SK-N-SH treated with all-trans-retinoic acid at 6 μM for 48 hours (cell line): ENCODE results near the gene KCNK5.

Experiments
- ATAC-seq: fragments of 200-7000 bp; cut with Tn5 transposase; 3 replicates; pipeline ENCODE4 v1.9.1; 2020; ENCODE audit warnings: mild to moderate bottlenecking, moderate library complexity
- ARNTL ChIP-seq: fragments of 450-650 bp; formaldehyde crosslinking; IDR thresholded peaks from 2 replicates; pipeline ENCODE4 v1.5.0; 2020; ENCODE audit warnings: low read depth, mild to moderate bottlenecking, moderate library complexity, borderline replicate concordance
- ESRRG ChIP-seq: fragments of 250-450 bp; sonication (Bioruptor Pico); IDR thresholded peaks from 2 replicates; pipeline ENCODE4 v1.6.1; 2021; ENCODE audit warnings: mild to moderate bottlenecking
- GLIS3 ChIP-seq: fragments of 250-450 bp; sonication (Bioruptor Pico); IDR thresholded peaks from 2 replicates; pipeline ENCODE4 v1.5.0; 2020; ENCODE audit warnings: mild to moderate bottlenecking, moderate library complexity
- OSR1 ChIP-seq: fragments of 250-450 bp; sonication (Bioruptor Pico); IDR thresholded peaks from 2 replicates; pipeline ENCODE4 v1.8.0; 2022; ENCODE audit warnings: moderate library complexity, mild to moderate bottlenecking, inconsistent platforms
- RARB ChIP-seq: fragments of 250-450 bp; sonication (Bioruptor Pico); IDR thresholded peaks from 2 replicates; pipeline ENCODE4 v1.8.0; 2021; ENCODE audit warnings: mild to moderate bottlenecking, moderate library complexity
- TCF4 ChIP-seq: fragments of 250-450 bp; sonication (Bioruptor Pico); IDR thresholded peaks from 2 replicates; pipeline ENCODE4 v1.8.0; 2021; ENCODE audit warnings: mild to moderate bottlenecking, moderate library complexity, borderline replicate concordance
- TOX ChIP-seq: fragments of 250-450 bp; sonication (Bioruptor Pico); IDR thresholded peaks from 2 replicates; pipeline ENCODE4 v1.8.0; 2021; ENCODE audit warnings: mild to moderate bottlenecking, moderate library complexity, borderline replicate concordance
- ZNF8 ChIP-seq: fragments of 450-650 bp; formaldehyde crosslinking; IDR thresholded peaks from 2 replicates; pipeline ENCODE4 v1.5.0; 2020; ENCODE audit warnings: mild to moderate bottlenecking, moderate library complexity
- TF ChIP-seq, protein P1 (sequence below): fragments of 250-450 bp; sonication (Bioruptor Pico); IDR thresholded peaks from 2 replicates; pipeline ENCODE4 v1.8.0; 2020; ENCODE audit warnings: mild to moderate bottlenecking, moderate library complexity, borderline replicate concordance
- TF ChIP-seq, protein P2 (sequence below): fragments of 250-450 bp; sonication (Bioruptor Pico); IDR thresholded peaks from 2 replicates; pipeline ENCODE4 v1.5.0; 2020; ENCODE audit warnings: mild to moderate bottlenecking, moderate library complexity
- TF ChIP-seq, protein P3 (sequence below): fragments of 250-450 bp; sonication (Bioruptor Pico); IDR thresholded peaks from 2 replicates; pipeline ENCODE4 v1.5.1; 2020; ENCODE audit warnings: low read depth, mild to moderate bottlenecking, moderate library complexity

KCNK5 gene

DNA sequence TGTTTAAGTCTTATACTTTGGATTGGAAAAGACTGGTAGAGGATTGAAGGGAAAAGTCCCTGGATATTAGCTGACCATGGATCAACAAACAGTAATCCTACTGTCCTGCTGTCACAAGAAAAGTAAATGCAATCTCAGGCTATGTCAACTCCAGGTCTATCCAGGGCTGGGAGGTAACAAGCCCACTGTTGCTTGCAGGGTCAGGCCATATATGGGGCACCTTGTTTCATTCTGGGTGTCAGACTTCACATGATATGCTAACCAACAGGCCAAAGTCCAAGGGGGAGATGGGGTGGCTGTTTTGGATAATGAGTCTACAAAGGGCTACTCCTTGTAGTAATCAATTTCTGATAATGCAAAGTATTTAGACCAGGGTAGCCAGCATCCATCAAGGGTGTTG is 30.7 kb downstream of the KCNK5 start:
- no peak for ATAC-seq
- TF ChIP-seq, protein P1, sequence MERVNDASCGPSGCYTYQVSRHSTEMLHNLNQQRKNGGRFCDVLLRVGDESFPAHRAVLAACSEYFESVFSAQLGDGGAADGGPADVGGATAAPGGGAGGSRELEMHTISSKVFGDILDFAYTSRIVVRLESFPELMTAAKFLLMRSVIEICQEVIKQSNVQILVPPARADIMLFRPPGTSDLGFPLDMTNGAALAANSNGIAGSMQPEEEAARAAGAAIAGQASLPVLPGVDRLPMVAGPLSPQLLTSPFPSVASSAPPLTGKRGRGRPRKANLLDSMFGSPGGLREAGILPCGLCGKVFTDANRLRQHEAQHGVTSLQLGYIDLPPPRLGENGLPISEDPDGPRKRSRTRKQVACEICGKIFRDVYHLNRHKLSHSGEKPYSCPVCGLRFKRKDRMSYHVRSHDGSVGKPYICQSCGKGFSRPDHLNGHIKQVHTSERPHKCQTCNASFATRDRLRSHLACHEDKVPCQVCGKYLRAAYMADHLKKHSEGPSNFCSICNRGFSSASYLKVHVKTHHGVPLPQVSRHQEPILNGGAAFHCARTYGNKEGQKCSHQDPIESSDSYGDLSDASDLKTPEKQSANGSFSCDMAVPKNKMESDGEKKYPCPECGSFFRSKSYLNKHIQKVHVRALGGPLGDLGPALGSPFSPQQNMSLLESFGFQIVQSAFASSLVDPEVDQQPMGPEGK, result no peak

DNA sequence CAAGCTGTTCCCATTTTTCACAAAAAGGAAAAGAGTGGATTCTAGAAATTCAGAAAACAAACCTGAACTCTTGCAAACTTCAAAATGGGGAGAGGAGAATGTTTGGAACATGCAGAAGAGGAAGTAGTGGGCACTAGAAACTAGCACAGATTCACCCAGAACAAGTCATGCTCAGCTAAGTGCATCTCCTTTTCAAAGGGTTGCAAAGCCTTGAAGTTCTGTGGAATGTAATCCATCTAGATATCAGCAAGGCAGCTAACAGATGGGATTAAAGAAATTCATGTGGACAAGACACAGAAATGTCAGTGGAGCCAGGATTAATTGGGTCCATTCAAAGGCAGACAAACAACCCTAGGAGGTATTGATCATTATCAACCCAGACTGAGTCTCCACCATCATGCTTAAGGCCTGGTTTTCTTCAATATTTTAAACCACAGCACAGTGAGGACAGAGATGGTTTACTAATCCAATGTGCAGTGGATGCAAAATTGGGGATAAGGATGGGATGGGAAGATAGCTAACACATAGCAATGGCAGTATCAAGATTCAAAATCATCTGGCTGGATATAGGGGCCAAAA is 31.3 kb downstream of the KCNK5 start:
- TF ChIP-seq ZNF8 (CRISPR knock-in tag) (no peak), TCF4 (CRISPR knock-in tag) (0 out of 2 replicates have a peak, but pooled peaks have one; percentile 21)
- TF ChIP-seq, protein P2, sequence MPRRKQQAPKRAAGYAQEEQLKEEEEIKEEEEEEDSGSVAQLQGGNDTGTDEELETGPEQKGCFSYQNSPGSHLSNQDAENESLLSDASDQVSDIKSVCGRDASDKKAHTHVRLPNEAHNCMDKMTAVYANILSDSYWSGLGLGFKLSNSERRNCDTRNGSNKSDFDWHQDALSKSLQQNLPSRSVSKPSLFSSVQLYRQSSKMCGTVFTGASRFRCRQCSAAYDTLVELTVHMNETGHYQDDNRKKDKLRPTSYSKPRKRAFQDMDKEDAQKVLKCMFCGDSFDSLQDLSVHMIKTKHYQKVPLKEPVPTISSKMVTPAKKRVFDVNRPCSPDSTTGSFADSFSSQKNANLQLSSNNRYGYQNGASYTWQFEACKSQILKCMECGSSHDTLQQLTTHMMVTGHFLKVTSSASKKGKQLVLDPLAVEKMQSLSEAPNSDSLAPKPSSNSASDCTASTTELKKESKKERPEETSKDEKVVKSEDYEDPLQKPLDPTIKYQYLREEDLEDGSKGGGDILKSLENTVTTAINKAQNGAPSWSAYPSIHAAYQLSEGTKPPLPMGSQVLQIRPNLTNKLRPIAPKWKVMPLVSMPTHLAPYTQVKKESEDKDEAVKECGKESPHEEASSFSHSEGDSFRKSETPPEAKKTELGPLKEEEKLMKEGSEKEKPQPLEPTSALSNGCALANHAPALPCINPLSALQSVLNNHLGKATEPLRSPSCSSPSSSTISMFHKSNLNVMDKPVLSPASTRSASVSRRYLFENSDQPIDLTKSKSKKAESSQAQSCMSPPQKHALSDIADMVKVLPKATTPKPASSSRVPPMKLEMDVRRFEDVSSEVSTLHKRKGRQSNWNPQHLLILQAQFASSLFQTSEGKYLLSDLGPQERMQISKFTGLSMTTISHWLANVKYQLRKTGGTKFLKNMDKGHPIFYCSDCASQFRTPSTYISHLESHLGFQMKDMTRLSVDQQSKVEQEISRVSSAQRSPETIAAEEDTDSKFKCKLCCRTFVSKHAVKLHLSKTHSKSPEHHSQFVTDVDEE, result no peak
- ATAC-seq, result no peak

DNA sequence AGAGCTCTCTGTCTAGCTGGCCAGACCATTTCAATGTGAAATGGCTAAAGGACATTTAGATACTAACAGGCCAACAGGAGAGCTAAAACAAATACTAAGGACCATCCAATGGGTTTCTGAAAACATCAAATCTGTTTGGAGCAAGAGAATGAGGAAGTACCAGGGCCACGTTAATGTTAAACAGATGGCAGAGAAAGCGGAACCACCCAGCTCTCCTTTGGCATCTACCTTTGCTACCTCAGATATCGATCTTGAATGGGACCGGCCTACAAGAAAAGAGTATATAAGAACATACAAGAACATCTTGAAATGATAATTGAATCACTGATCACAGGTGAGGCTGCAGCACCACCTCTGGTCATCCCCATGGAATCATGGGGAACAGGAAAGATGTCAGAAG is 31.8 kb downstream of the KCNK5 start:
- TF ChIP-seq, protein P2, result no peak
- no peak for TF ChIP-seq ARNTL (CRISPR knock-in tag)
- TF ChIP-seq GLIS3 (CRISPR knock-in tag), result no peak
- no peak for TF ChIP-seq ESRRG
- TF ChIP-seq RARB, result no peak
- no peak for TF ChIP-seq OSR1 (CRISPR knock-in tag)
- TF ChIP-seq TCF4 (CRISPR knock-in tag), result no peak
- TF ChIP-seq TOX (CRISPR knock-in tag), result no peak
- ATAC-seq, result no peak

DNA sequence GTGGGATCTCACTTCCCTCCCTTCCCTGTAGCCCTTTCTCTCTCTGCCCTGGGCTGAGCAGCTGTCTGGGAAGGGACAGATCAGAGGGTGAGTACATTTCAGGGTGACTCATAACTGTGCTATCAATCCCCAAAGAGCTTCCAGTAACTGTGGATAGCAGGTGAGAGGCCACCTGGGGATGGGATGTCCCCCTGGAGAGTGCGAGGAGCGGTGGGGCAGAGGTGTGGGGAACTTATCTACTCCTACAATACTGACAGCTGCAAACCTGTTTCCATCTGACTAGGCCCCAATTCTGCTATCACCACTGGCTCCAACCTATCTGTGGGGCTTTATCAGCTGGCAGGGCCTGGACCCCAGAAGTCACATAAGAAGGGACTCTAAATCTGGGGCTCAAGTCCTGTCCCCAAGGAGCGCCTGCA is 32.6 kb downstream of the KCNK5 start:
- ATAC-seq, result no peak
- TF ChIP-seq, protein P3, sequence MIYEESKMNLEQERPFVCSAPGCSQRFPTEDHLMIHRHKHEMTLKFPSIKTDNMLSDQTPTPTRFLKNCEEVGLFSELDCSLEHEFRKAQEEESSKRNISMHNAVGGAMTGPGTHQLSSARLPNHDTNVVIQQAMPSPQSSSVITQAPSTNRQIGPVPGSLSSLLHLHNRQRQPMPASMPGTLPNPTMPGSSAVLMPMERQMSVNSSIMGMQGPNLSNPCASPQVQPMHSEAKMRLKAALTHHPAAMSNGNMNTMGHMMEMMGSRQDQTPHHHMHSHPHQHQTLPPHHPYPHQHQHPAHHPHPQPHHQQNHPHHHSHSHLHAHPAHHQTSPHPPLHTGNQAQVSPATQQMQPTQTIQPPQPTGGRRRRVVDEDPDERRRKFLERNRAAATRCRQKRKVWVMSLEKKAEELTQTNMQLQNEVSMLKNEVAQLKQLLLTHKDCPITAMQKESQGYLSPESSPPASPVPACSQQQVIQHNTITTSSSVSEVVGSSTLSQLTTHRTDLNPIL, result no peak
- no peak for TF ChIP-seq ARNTL (CRISPR knock-in tag)
- TF ChIP-seq, protein P2, result no peak
- TF ChIP-seq GLIS3 (CRISPR knock-in tag), result no peak
- no peak for TF ChIP-seq ZNF8 (CRISPR knock-in tag)
- TF ChIP-seq, protein P1, result no peak
